ENCODE measurements around the gene BCLAF1.

DNA sequence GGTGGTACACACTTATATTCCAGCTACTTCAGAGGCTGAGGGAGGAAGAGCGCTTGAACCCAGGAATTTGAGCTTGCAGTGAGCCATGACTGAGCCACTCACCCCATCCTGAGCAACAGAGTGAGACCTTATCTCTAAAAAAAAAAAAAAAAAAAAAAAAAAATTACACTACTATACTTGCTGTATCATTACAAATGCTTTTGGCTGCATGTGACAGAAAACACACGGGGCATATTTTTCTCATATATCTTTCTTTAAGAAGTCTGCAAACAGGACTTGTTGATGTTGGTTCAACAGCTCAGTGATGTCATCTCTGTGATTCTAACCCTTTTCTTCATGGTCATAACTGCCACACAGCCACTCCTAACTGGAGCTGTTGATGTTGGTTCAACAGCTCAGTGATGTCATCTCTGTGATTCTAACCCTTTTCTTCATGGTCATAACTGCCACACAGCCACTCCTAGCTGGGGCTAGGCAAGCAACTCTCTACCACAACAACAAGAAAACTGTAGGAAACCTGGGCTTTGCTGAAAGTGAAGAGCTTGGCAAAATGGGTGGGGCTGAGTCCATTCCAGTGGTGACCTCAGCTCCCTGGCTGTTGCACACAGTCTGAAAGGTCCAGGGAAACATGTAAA, 59.3 kb downstream of the BCLAF1 start:
- TF ChIP-seq, protein P1, sequence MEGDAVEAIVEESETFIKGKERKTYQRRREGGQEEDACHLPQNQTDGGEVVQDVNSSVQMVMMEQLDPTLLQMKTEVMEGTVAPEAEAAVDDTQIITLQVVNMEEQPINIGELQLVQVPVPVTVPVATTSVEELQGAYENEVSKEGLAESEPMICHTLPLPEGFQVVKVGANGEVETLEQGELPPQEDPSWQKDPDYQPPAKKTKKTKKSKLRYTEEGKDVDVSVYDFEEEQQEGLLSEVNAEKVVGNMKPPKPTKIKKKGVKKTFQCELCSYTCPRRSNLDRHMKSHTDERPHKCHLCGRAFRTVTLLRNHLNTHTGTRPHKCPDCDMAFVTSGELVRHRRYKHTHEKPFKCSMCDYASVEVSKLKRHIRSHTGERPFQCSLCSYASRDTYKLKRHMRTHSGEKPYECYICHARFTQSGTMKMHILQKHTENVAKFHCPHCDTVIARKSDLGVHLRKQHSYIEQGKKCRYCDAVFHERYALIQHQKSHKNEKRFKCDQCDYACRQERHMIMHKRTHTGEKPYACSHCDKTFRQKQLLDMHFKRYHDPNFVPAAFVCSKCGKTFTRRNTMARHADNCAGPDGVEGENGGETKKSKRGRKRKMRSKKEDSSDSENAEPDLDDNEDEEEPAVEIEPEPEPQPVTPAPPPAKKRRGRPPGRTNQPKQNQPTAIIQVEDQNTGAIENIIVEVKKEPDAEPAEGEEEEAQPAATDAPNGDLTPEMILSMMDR (IDR thresholded peaks at IDR 0.05; ENCODE audit: extremely low read depth in 1 of 2, insufficient read depth in 1 of 2, low read depth in 1 of 2, low read length in 2 of 2) = no peak
- no peak for TF ChIP-seq POLR2AphosphoS5 (IDR thresholded peaks at IDR 0.05; ENCODE audit: insufficient read depth, low read depth, low read length)
- no peak for TF ChIP-seq EZH2 (IDR thresholded peaks at IDR 0.05; ENCODE audit: borderline replicate concordance, low read depth, low read length, severe bottlenecking)
- TF ChIP-seq POLR2A (IDR thresholded peaks at IDR 0.05; ENCODE audit: low read depth, low read length) = no peak
- TF ChIP-seq, protein P2, sequence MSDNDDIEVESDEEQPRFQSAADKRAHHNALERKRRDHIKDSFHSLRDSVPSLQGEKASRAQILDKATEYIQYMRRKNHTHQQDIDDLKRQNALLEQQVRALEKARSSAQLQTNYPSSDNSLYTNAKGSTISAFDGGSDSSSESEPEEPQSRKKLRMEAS (IDR thresholded peaks at IDR 0.05; ENCODE audit: insufficient read depth, insufficient read length) = no peak
- no peak for TF ChIP-seq MYC (IDR thresholded peaks at IDR 0.05; ENCODE audit: low read depth, low read length)
- no peak for TF ChIP-seq FOS (IDR thresholded peaks at IDR 0.05; ENCODE audit: borderline replicate concordance, insufficient read depth, low read length)
- no peak for TF ChIP-seq GATA2 (IDR thresholded peaks at IDR 0.05; ENCODE audit: insufficient read depth, insufficient read length, low read depth, low read length)

Data from endothelial cell of umbilical vein (primary cell).